Mesenchymal stem cell (in vitro differentiated cells and primary cell): ENCODE results near the gene PLGLB1. TPM values are rescaled to one million over a fixed set of nuclear protein-coding genes. Genes with fewer than 3 reads are reported as not detected.
"Not testable (repeated sequence)": the region's sequence is repeated elsewhere in the genome, so short reads cannot be mapped to it uniquely, and the experiment has no call there.

Experiments used
- DNase-seq: peaks from one replicate; pipeline ENCODE4 v3.0.0-alpha.2; 2013
- H2AFZ ChIP-seq: one replicate; pipeline ENCODE4 v1.6.1; 2013; ENCODE audit warnings: low read depth, mild to moderate bottlenecking, control low read depth, inconsistent platforms, low read length, moderate library complexity
- H2AK5ac ChIP-seq: 2 replicates; pipeline ENCODE4 v1.6.1; 2013; ENCODE audit warnings: low read length, moderate library complexity, mild to moderate bottlenecking, inconsistent platforms; ENCODE audit not compliant: severe bottlenecking
- H2BK120ac ChIP-seq: one replicate; pipeline ENCODE4 v1.6.1; 2013; ENCODE audit warnings: low read depth, mild to moderate bottlenecking, inconsistent platforms, low read length, moderate library complexity
- H2BK12ac ChIP-seq, 2 experiments: one replicate each; pipeline ENCODE4 v1.6.1; 2013; ENCODE audit warnings: inconsistent platforms in 2 of 2, low read length in 2 of 2, mild to moderate bottlenecking in 2 of 2, moderate library complexity in 2 of 2, control low read depth in 1 of 2
- H2BK15ac ChIP-seq: one replicate; pipeline ENCODE4 v1.6.1; 2013; ENCODE audit warnings: mild to moderate bottlenecking, low read depth, inconsistent platforms; ENCODE audit not compliant: poor library complexity, severe bottlenecking
- H2BK5ac ChIP-seq: 2 replicates; pipeline ENCODE4 v1.6.1; 2013; ENCODE audit warnings: low read depth, mild to moderate bottlenecking, low read length, control low read depth, inconsistent platforms; ENCODE audit not compliant: poor library complexity, severe bottlenecking
- H3K14ac ChIP-seq, 2 experiments: one replicate each; pipeline ENCODE4 v1.6.1; 2013; ENCODE audit warnings: inconsistent platforms in 2 of 2, low read length in 2 of 2, control low read depth in 1 of 2, mild to moderate bottlenecking in 1 of 2, moderate library complexity in 1 of 2
- H3K18ac ChIP-seq, 2 experiments: one replicate each; pipeline ENCODE4 v1.6.1; 2013; ENCODE audit warnings: inconsistent platforms in 2 of 2, low read length in 2 of 2, control low read depth in 1 of 2, low read depth in 1 of 2, mild to moderate bottlenecking in 1 of 2
- H3K23ac ChIP-seq, 2 experiments: one replicate each; pipeline ENCODE4 v1.6.1; 2013; ENCODE audit warnings: inconsistent platforms in 2 of 2, low read length in 2 of 2, mild to moderate bottlenecking in 2 of 2, moderate library complexity in 2 of 2, control low read depth in 1 of 2
- H3K27ac ChIP-seq: 2 replicates; pipeline ENCODE4 v1.5.1; 2013; ENCODE audit warnings: mild to moderate bottlenecking, moderate library complexity, low read length, control low read depth, inconsistent platforms; ENCODE audit not compliant: poor library complexity, severe bottlenecking
- H3K27me3 ChIP-seq, 2 experiments: 2 replicates each; pipeline versions ENCODE4 v1.6.1 to v1.7.0; 2013; ENCODE audit warnings: low read length in 2 of 2, mild to moderate bottlenecking in 2 of 2, moderate library complexity in 2 of 2, control low read depth in 1 of 2, inconsistent platforms in 1 of 2; ENCODE audit not compliant: control insufficient read depth in 1 of 2, insufficient read depth in 1 of 2
- H3K36me3 ChIP-seq, 2 experiments: 2 replicates each; pipeline versions ENCODE4 v1.6.1 to v1.7.0; 2013; ENCODE audit warnings: low read length in 2 of 2, control low read depth in 1 of 2, inconsistent platforms in 1 of 2, low read depth in 1 of 2, mild to moderate bottlenecking in 1 of 2; ENCODE audit not compliant: insufficient read depth in 2 of 2, control insufficient read depth in 1 of 2
- H3K4ac ChIP-seq, 2 experiments: one replicate each; pipeline ENCODE4 v1.6.1; 2013; ENCODE audit warnings: inconsistent platforms in 2 of 2, low read length in 2 of 2, mild to moderate bottlenecking in 2 of 2, moderate library complexity in 2 of 2, control low read depth in 1 of 2, low read depth in 1 of 2
- H3K4me1 ChIP-seq: 2 replicates; pipeline ENCODE4 v1.6.1; 2013; ENCODE audit warnings: low read depth, low read length, control low read depth; ENCODE audit not compliant: control insufficient read depth, insufficient read depth
- H3K4me2 ChIP-seq: 2 replicates; pipeline ENCODE4 v1.6.1; 2013; ENCODE audit warnings: low read length, mild to moderate bottlenecking, inconsistent platforms; ENCODE audit not compliant: poor library complexity, severe bottlenecking
- H3K4me3 ChIP-seq, 2 experiments: 2 replicates each; pipeline versions ENCODE4 v1.5.1 to v1.7.0; 2013; ENCODE audit warnings: low read length in 2 of 2, mild to moderate bottlenecking in 2 of 2, control low read depth in 1 of 2, low read depth in 1 of 2; ENCODE audit not compliant: insufficient read depth in 1 of 2
- H3K79me1 ChIP-seq: replicated peaks from 2 replicates; pipeline ENCODE4 v1.6.1; 2013; ENCODE audit warnings: mild to moderate bottlenecking, control low read depth, low read length, inconsistent platforms; ENCODE audit not compliant: poor library complexity, severe bottlenecking
- H3K9ac ChIP-seq: 2 replicates; pipeline ENCODE4 v1.7.0; 2013; ENCODE audit warnings: mild to moderate bottlenecking, low read length, moderate library complexity
- H3K9me3 ChIP-seq: 2 replicates; pipeline ENCODE4 v1.7.0; 2013; ENCODE audit warnings: mild to moderate bottlenecking, low read length; ENCODE audit not compliant: control insufficient read depth
- H4K8ac ChIP-seq: one replicate; pipeline ENCODE4 v1.6.1; 2013; ENCODE audit warnings: inconsistent platforms, mild to moderate bottlenecking, low read length, moderate library complexity
- H4K91ac ChIP-seq: one replicate; pipeline ENCODE4 v1.6.1; 2013; ENCODE audit warnings: mild to moderate bottlenecking, low read length, inconsistent platforms
- WGBS: methylation state at CpG from one replicate; pipeline ENCODE4 v1.1.7; 2013; ENCODE audit warnings: mixed read lengths; 5-methylcytosine and 5-hydroxymethylcytosine counted together
- polyA plus RNA-seq, 2 experiments: library from polyadenylated mRNA; stranded (reverse); fragments of 200-250 nt; gene quantifications; one replicate each; pipeline ENCODE4 v1.2.3, GENCODE V29; 2013

The PLGLB1 gene
- 0.36 TPM for polyA plus RNA-seq (2013, experiment 1 of 2)
- 0.07 TPM for polyA plus RNA-seq (2013, experiment 2 of 2)

DNA sequence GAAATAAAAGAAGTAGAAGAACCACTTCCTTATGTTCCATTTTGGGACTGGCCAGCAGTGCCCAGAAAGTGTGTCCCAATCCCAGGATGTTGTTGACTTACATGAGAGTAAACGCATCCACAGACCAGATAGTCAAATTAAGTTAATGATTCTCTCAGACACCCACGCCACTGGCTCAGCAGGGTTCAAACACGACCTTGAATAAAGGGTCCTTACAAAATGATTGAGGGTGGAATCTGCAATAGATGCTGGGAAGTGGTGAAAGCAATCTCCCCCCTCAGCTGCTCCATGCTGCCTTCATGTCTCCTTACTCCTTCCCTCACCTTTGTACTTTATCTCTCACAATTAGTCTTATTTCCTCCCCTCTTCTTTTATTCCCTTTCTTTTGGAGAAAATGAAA is at the start of gene PLGLB1:
Gene PLGLB1 (minus strand): TSS at position 101 of the 400 bp plus-strand sequence. CDS start 61 bp downstream, at position 40.
- H2BK5ac ChIP-seq, H3K4me3 ChIP-seq, H2BK15ac ChIP-seq, H2BK12ac ChIP-seq, H4K8ac ChIP-seq, H2BK120ac ChIP-seq, H3K23ac ChIP-seq, H3K14ac ChIP-seq, H2AK5ac ChIP-seq, H3K9me3 ChIP-seq, H3K27me3 ChIP-seq, H3K9ac ChIP-seq, DNase-seq, H4K91ac ChIP-seq, H3K18ac ChIP-seq, H3K4ac ChIP-seq, H3K36me3 ChIP-seq, H3K27ac ChIP-seq, H3K4me1 ChIP-seq, H2AFZ ChIP-seq, H3K4me2 ChIP-seq, H3K79me1 ChIP-seq: not testable (repeated sequence)
- WGBS = no CpG with 5 or more reads among the region's 3 CpGs

- H3K79me1 ChIP-seq, H2BK15ac ChIP-seq, H4K91ac ChIP-seq, H4K8ac ChIP-seq, H3K18ac ChIP-seq, H3K36me3 ChIP-seq, H3K4me3 ChIP-seq, DNase-seq, H3K4me2 ChIP-seq, H2BK5ac ChIP-seq, H3K9me3 ChIP-seq, H3K27ac ChIP-seq, H3K9ac ChIP-seq, H3K14ac ChIP-seq, H3K4me1 ChIP-seq, H3K23ac ChIP-seq, H2BK120ac ChIP-seq, H2BK12ac ChIP-seq, H3K4ac ChIP-seq, H2AFZ ChIP-seq, H2AK5ac ChIP-seq, H3K27me3 ChIP-seq: not testable (repeated sequence)
- WGBS = no CpG with 5 or more reads among the region's 2 CpGs
Measured at GRCh38 chr2:87064305-87064704, 42.7 kb upstream of the PLGLB1 start.

- H3K27me3 ChIP-seq, H3K27ac ChIP-seq, H3K9ac ChIP-seq, H3K9me3 ChIP-seq, H4K8ac ChIP-seq, H2AFZ ChIP-seq, H3K23ac ChIP-seq, H3K79me1 ChIP-seq, H2BK12ac ChIP-seq, H3K4me2 ChIP-seq, H3K4me3 ChIP-seq, H3K18ac ChIP-seq, H2AK5ac ChIP-seq, H3K14ac ChIP-seq, H2BK120ac ChIP-seq, H2BK15ac ChIP-seq, H2BK5ac ChIP-seq, H3K36me3 ChIP-seq, H4K91ac ChIP-seq, H3K4ac ChIP-seq, H3K4me1 ChIP-seq: not testable (repeated sequence)
- no CpG with 5 or more reads among the region's 2 CpGs for WGBS
- DNase-seq = peak; percentile 9
Measured at GRCh38 chr2:87063431-87063830, 41.8 kb upstream of the PLGLB1 start.

GRCh38 chr2:87061519-87061918 is 39.9 kb upstream of the PLGLB1 start:
- DNase-seq, H3K79me1 ChIP-seq, H2BK120ac ChIP-seq, H2AK5ac ChIP-seq, H4K8ac ChIP-seq, H3K23ac ChIP-seq, H3K4me1 ChIP-seq, H3K27ac ChIP-seq, H2AFZ ChIP-seq, H3K4ac ChIP-seq, H3K27me3 ChIP-seq, H3K4me3 ChIP-seq, H4K91ac ChIP-seq, H3K18ac ChIP-seq, H2BK5ac ChIP-seq, H2BK15ac ChIP-seq, H3K9ac ChIP-seq, H3K4me2 ChIP-seq, H3K36me3 ChIP-seq, H2BK12ac ChIP-seq, H3K9me3 ChIP-seq, H3K14ac ChIP-seq: not testable (repeated sequence)
- no CpG with 5 or more reads among the region's 1 CpG for WGBS
